ENCODE results near the gene SNX30.

SNX30 gene

DNA sequence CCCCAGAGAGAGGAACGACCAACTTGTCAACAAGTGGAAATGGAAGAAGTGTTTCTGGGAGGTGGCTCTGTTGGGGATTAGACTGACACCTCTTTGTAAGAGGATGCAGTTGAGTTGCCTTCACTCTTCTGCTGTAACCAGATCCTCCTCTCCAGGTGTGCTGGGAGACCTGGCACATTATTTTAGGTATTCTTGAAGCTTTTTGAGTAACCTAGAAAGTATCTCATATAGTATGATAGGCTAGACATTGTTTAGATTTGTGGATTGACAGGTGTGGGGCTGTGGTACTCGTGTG, 21.6 kb downstream of the SNX30 start:
- H3K9me3 ChIP-seq (ENCODE audit: control insufficient read depth, insufficient read depth, low read depth, low read length), result no peaks in the 10 kb centered on the region
- H3K27ac ChIP-seq (ENCODE audit: extremely low read depth, low read depth, low read length), result no peak overlapping the region
- H3K36me3 ChIP-seq (ENCODE audit: control insufficient read depth in 2 of 2, insufficient read depth in 1 of 2, low read length in 2 of 2), result no peaks in the 10 kb centered on the region
- TF ChIP-seq ZNF664 (tag by site-specific recombination; IDR thresholded peaks at IDR 0.05) (no peak), SCRT2 (tag by site-specific recombination; IDR thresholded peaks at IDR 0.05) (0 out of 2 replicates have a peak, but pooled peaks have one; percentile 36)
- ChIA-PET CTCF (interaction anchor here (0.6 kb wide), 1 partner anchor 72 kb away, joined by 3 read pairs; no protein-coding TSS in a partner anchor), POLR2A (no interaction called here)
- H3K4me3 ChIP-seq (ENCODE audit: low read depth, low read length), result no peak overlapping the region
- H3K4me1 ChIP-seq (ENCODE audit: control insufficient read depth, insufficient read depth, low read length), result no peaks in the 10 kb centered on the region

DNA sequence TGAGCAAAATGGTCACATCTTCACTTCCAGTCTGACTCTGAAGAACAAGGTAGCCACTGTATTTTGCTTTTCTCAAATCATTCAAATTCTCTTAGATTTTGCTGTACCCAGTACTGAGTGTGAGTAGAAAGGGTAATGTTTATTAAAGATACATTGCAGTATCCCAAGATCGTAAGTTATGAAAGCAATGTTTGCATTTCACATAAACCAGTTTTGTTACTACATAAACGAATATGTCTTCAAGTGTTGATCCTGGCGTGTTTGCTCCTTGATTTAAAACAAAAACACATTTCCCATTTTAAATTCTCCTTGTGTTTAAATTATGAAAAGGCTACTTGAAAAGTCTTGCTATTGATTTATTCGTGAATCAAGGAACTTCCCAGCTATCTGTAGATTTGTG, 22.0 kb downstream of the SNX30 start:
- Histone ChIP-seq H3K4me3 (ENCODE audit: low read depth, low read length) (no peak overlapping the region), H3K4me1 (ENCODE audit: control insufficient read depth, insufficient read depth, low read length) (no peaks in the 10 kb centered on the region), H3K9me3 (ENCODE audit: control insufficient read depth, insufficient read depth, low read depth, low read length) (no peaks in the 10 kb centered on the region), H3K36me3 (ENCODE audit: control insufficient read depth in 2 of 2, insufficient read depth in 1 of 2, low read length in 2 of 2) (no peaks in the 10 kb centered on the region), H3K27ac (ENCODE audit: extremely low read depth, low read depth, low read length) (no peak overlapping the region)
- ChIA-PET CTCF (interaction anchor here (0.6 to 0.8 kb wide), 3 partner anchors 8 to 192 kb away, joined by 3 to 4 read pairs (median 3); no protein-coding TSS in a partner anchor), POLR2A (interaction anchor here (0.7 to 3.0 kb wide), 2 partner anchors 7 to 48 kb away, joined by 3 to 7 read pairs; no protein-coding TSS in a partner anchor)
- TF ChIP-seq ZNF274 (IDR thresholded peaks at IDR 0.05; ENCODE audit: low read length), result no peak
- TF ChIP-seq ZNF274 (tag by site-specific recombination; IDR thresholded peaks at IDR 0.05; ENCODE audit: borderline replicate concordance), result no peak
- TF ChIP-seq KLF16 (tag by site-specific recombination; IDR thresholded peaks at IDR 0.05), result no peak
- TF ChIP-seq, protein P1, sequence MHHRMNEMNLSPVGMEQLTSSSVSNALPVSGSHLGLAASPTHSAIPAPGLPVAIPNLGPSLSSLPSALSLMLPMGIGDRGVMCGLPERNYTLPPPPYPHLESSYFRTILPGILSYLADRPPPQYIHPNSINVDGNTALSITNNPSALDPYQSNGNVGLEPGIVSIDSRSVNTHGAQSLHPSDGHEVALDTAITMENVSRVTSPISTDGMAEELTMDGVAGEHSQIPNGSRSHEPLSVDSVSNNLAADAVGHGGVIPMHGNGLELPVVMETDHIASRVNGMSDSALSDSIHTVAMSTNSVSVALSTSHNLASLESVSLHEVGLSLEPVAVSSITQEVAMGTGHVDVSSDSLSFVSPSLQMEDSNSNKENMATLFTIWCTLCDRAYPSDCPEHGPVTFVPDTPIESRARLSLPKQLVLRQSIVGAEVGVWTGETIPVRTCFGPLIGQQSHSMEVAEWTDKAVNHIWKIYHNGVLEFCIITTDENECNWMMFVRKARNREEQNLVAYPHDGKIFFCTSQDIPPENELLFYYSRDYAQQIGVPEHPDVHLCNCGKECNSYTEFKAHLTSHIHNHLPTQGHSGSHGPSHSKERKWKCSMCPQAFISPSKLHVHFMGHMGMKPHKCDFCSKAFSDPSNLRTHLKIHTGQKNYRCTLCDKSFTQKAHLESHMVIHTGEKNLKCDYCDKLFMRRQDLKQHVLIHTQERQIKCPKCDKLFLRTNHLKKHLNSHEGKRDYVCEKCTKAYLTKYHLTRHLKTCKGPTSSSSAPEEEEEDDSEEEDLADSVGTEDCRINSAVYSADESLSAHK (tag by site-specific recombination; IDR thresholded peaks at IDR 0.05), result no peak

- Histone ChIP-seq H3K27ac (ENCODE audit: extremely low read depth, low read depth, low read length) (no peak overlapping the region), H3K9me3 (ENCODE audit: control insufficient read depth, insufficient read depth, low read depth, low read length) (no peaks in the 10 kb centered on the region), H3K4me3 (ENCODE audit: low read depth, low read length) (no peak overlapping the region), H3K36me3 (ENCODE audit: control insufficient read depth in 2 of 2, insufficient read depth in 1 of 2, low read length in 2 of 2) (no peaks in the 10 kb centered on the region), H3K4me1 (ENCODE audit: control insufficient read depth, insufficient read depth, low read length) (no peaks in the 10 kb centered on the region)
- CTCF ChIA-PET, result interaction anchor here (0.7 to 0.8 kb wide), 2 partner anchors 347 to 677 kb away, joined by 3 to 5 read pairs; no protein-coding TSS in a partner anchor
- POLR2A ChIA-PET, result interaction anchor here (3.0 kb wide), 1 partner anchor 9 kb away, joined by 7 read pairs; no protein-coding TSS in a partner anchor
- TF ChIP-seq YY2 (tag by site-specific recombination; IDR thresholded peaks at IDR 0.05) (no peak), ZNF544 (tag by site-specific recombination; IDR thresholded peaks at IDR 0.05) (no peak), ZNF549 (tag by site-specific recombination; IDR thresholded peaks at IDR 0.05) (no peak), ZNF626 (tag by site-specific recombination; IDR thresholded peaks at IDR 0.05) (no peak), ZNF585B (tag by site-specific recombination; IDR thresholded peaks at IDR 0.05) (no peak), ZNF529 (tag by site-specific recombination; IDR thresholded peaks at IDR 0.05; ENCODE audit: insufficient replicate concordance) (no peak), BCL6B (tag by site-specific recombination; IDR thresholded peaks at IDR 0.05) (peak; percentile 98), ZNF221 (tag by site-specific recombination; IDR thresholded peaks at IDR 0.05; ENCODE audit: borderline replicate concordance) (no peak), ZNF707 (tag by site-specific recombination; IDR thresholded peaks at IDR 0.05) (no peak), ZNF311 (tag by site-specific recombination; IDR thresholded peaks at IDR 0.05; ENCODE audit: borderline replicate concordance) (no peak), ZNF175 (tag by site-specific recombination; IDR thresholded peaks at IDR 0.05) (no peak), ZNF692 (tag by site-specific recombination; IDR thresholded peaks at IDR 0.05) (no peak), ZNF266 (tag by site-specific recombination; IDR thresholded peaks at IDR 0.05; ENCODE audit: low read depth) (no peak)
- TF ChIP-seq, protein P1 (tag by site-specific recombination; IDR thresholded peaks at IDR 0.05), result no peak
- TF ChIP-seq, protein P2, sequence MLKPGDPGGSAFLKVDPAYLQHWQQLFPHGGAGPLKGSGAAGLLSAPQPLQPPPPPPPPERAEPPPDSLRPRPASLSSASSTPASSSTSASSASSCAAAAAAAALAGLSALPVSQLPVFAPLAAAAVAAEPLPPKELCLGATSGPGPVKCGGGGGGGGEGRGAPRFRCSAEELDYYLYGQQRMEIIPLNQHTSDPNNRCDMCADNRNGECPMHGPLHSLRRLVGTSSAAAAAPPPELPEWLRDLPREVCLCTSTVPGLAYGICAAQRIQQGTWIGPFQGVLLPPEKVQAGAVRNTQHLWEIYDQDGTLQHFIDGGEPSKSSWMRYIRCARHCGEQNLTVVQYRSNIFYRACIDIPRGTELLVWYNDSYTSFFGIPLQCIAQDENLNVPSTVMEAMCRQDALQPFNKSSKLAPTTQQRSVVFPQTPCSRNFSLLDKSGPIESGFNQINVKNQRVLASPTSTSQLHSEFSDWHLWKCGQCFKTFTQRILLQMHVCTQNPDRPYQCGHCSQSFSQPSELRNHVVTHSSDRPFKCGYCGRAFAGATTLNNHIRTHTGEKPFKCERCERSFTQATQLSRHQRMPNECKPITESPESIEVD (tag by site-specific recombination; IDR thresholded peaks at IDR 0.05), result peak; percentile 45; the same call in 1 of the 2 replicates
These were observed 23.7 kb downstream of the SNX30 start for GRCh38 chr9:112774006-112774996.

Data from HEK293 (cell line).